ENCODE data around the gene HABP4. TPM values are rescaled to one million over a fixed set of nuclear protein-coding genes. Genes with fewer than 3 reads are reported as not detected.
"Not testable (repeated sequence)": the region's sequence is repeated elsewhere in the genome, so short reads cannot be mapped to it uniquely, and the experiment has no call there.

HABP4 gene
- polyA plus RNA-seq, 4 donors, result 8.3 to 22.9 (median 21.5) TPM

GRCh38 chr9:96494215-96494800, 44.3 kb downstream of the HABP4 start:
- no peak for DNase-seq (ENCODE audit: low read depth in 4 of 4, low spot score in 3 of 4)

DNA sequence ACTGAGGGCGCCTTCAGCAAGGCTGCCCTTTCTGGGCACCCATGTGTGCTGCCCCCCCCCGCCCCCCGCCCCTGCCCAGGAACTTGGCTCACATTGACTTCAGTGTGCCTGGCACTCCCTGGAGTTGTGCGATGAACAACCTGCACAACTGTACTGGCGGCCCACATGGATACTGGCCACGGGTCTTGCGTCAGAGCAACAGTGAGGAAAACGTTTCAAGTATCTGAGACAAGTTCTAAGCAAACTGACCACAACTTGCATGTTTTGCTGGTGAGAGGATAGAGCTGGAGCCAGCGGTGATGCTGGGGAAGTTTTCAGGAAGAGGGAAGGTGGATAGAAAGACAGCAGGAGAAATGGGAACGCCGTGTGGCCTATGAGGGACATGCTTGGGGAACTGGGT, 45.4 kb downstream of the HABP4 start:
- no peak for DNase-seq (ENCODE audit: low read depth in 4 of 4, low spot score in 3 of 4)

- DNase-seq (ENCODE audit: low read depth in 4 of 4, low spot score in 3 of 4), result no peak
Measured at GRCh38 chr9:96496368-96497116, 46.6 kb downstream of the HABP4 start.

GRCh38 chr9:96497117-96497399, 47.1 kb downstream of the HABP4 start:
- DNase-seq (ENCODE audit: low read depth in 4 of 4, low spot score in 3 of 4), result no peak

DNA sequence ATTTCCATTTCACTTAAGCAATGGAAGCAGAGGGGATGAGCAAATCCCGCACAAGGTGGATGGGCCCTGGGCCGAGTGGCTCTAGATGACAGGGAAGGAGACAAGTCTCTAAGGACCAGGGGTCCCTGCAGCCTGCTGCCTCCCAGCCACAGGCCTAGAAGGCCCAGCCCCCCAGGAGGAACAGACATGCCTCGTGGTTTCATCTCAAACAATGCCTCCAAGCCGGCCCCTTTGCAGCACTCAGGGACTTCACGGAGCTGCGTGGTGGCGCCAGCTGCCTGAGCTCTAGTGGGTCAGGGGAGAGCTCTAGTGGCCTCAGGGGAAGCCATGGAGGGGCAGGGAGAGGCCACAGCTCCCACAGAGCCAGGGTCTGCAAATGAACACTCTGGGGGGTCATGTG, 48.8 kb downstream of the HABP4 start:
- no peak for DNase-seq (ENCODE audit: low read depth in 4 of 4, low spot score in 3 of 4)

DNA sequence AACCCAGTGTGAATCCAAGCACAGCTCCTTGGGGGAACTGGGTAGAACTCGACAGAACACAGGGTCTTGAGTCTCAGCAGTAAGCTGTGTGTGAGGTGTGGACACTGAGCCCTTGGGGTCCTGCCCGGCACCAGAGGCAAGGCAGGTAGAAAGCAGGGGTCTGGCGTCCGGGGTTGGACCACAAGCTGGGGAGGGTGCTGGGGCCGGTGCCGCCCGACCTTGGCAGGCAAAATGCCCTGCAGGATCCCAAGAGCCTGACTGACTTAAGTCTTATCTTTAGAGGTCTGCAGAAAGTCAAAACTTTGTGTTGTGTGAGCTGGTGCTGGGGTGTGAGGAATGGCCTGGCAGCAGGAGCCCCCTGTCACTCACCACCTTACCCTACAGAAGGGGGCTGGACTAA, 49.3 kb downstream of the HABP4 start:
- no peak for DNase-seq (ENCODE audit: low read depth in 4 of 4, low spot score in 3 of 4)

GRCh38 chr9:96500696-96501632, 51.0 kb downstream of the HABP4 start:
- DNase-seq (ENCODE audit: low read depth in 4 of 4, low spot score in 3 of 4), result no peak

- DNase-seq (ENCODE audit: low read depth in 4 of 4, low spot score in 3 of 4), result no peak
Measured at GRCh38 chr9:96501633-96502538, 51.9 kb downstream of the HABP4 start.

DNA sequence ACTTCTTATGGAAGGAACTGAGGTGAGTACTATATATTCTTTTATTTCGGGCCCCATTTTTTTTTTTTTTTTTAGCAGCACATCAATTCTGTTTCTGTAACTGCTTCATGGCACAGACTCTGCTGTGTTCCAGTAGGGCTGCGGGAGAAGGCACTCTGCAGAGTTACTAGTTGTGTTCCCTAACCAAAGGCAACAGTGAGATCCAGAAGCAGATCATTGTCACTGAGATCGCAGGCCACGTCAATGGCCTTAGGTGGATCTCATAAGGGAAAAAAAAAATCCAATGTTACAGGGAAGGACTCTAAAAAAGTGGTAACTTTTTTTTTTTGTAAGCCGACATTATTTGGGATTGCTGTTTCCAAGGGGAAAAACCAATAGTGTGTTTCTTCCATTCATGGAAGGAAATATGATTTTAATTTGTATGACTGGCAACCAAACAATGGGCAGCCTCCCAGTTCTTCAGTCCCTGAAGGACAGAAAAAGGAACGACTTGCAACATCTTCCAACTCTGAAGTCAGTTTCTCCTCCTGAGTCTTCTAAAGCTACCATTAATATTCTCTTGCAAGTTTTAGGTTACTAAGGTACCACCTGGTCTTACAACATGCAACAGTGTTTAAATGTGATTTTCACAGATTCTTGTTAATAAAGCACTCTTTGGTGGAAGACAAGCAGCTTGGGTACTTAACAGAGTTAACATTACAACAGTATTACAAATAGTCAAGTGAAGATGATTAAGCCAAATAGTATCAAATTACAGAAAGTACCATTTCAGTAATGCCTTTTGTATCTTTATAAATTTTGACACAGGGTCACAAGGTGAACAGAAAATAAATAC, 52.8 kb downstream of the HABP4 start:
- DNase-seq (ENCODE audit: low read depth in 4 of 4, low spot score in 3 of 4), result no peak

GRCh38 chr9:96503374-96503748, 53.4 kb downstream of the HABP4 start:
- DNase-seq (ENCODE audit: low read depth in 4 of 4, low spot score in 3 of 4), result not testable (repeated sequence)

DNA sequence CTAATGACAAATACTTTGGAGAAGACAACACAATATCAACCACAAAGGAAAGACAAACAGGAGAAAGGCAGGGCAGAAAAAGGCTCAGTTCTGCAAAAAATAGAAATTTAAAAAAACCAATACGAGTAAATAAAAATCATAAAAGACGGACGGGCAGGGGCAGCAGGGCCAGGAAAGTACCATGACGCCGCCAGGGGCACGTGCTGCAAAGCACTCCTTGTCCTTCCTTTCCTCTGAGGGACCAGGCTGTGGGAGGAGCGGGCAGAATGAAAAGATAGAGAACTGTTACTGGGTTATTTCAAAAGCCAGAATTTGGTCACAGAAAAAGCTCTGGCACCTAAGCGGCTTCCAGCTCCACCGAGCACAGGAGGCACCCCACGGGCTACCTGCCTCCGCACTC, 53.9 kb downstream of the HABP4 start:
- no peak for DNase-seq (ENCODE audit: low read depth in 4 of 4, low spot score in 3 of 4)

DNA sequence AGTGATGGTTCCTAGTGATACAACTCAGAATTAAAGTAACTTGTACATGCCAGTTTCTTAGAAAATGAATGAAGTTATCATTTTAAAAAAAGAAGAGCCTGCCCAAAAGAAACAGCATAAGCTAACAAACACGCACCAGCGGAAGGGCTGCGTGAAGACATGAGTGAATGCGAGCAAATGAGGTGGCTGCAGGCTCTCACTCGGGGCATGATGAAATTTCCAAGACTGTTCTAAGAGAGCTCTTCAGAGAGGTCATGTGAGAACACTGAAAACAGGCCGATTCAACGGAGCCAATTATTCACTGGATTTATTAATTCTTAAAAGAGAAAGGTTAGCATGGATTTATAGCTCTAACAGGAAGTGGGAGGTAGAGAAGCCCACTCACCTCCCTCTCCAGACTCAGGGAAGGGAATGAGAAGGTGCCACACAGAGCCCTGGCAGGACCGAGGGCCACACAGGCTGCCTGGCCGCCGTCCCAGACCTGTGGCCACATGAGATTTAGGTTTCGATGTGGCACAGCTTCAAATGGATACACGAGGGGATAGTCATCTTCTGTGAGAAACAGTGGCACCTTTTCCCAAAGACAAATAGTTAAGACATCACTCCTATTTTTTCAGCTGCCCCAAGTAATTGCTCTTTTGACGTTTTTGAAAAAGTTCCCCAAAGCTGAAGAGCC, 55.5 kb downstream of the HABP4 start:
- no peak for DNase-seq (ENCODE audit: low read depth in 4 of 4, low spot score in 3 of 4)

DNA sequence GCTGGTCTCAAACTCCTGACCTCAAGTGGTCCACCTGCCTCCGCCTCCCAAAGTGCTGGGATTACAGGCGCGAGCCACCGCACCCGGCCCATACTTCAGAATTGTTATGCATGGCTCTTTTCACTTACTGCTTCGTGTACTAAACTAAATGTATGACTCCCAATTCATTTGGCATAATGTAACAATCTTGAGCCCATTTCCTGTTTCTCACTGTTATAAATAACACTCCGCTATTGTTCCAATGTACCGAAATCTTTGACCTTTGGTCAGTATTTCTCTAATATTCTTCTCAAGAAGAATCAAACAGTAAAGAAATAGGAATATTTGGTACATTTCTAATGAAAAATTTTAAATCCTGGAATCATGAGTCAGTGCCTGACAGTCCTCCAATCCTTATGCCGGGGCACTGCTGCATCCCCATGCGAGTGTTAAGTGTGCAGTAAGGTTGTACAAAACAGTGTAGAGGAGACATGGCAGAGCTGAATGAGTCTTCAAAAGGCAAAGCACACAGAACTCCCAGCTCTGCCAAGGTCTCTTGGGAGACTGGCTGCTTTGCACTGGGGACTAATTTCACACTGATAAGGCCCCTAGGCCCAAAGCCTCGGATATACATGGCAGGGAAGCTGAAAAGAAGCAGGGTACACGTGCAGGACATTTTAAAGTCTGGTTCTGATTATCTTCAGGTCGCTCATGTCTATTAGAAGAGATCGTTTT, 58.4 kb downstream of the HABP4 start:
- no peak for DNase-seq (ENCODE audit: low read depth in 4 of 4, low spot score in 3 of 4)

GRCh38 chr9:96509026-96509425, 59.1 kb downstream of the HABP4 start:
- DNase-seq (ENCODE audit: low read depth in 4 of 4, low spot score in 3 of 4), result no peak

- no peak for DNase-seq (ENCODE audit: low read depth in 4 of 4, low spot score in 3 of 4)
Measured at GRCh38 chr9:96509848-96510247, 59.9 kb downstream of the HABP4 start.

GRCh38 chr9:96510258-96510657, 60.3 kb downstream of the HABP4 start:
- DNase-seq (ENCODE audit: low read depth in 4 of 4, low spot score in 3 of 4), result no peak

- no peak for DNase-seq (ENCODE audit: low read depth in 4 of 4, low spot score in 3 of 4)
Measured at GRCh38 chr9:96512240-96512639, 62.3 kb downstream of the HABP4 start.

GRCh38 chr9:96513622-96514021, 63.7 kb downstream of the HABP4 start:
- DNase-seq (ENCODE audit: low read depth in 4 of 4, low spot score in 3 of 4), result no peak
